ENCODE measurements around the gene HESX1. TPM values are rescaled to one million over a fixed set of nuclear protein-coding genes. Genes with fewer than 3 reads are reported as not detected.

The HESX1 gene
- 1.3 and 4.8 TPM in 2 replicates for polyA plus RNA-seq
- polyA minus RNA-seq: not detected in 2 replicates

DNA sequence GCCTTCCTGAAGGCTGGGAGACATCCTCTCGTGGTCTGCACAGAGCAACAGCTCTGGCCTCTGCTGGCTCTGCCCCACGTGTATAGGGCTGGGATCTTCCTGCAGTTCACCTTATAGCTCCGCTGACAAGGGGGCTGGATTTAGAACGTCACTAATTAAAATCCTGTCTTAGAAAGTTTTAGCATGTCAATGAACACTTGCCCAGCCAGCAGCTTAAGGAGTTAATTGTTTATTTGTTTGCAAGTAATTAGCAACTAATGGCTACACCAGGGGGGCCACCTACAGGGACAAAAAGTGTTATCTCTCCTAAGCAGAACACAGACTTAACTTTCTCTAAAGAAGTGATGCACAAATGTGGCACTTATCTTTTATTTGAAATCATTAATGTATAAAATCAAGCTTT, at the start of gene HESX1:
Gene HESX1, minus strand, starts transcription at position 84 of the 403 bp plus-strand sequence. Its CDS starts 60 bp downstream, at position 24.
- no peak within 1 kb of the TSS for H3K4me3 ChIP-seq (ENCODE audit: low read length)
- H3K9me3 ChIP-seq (ENCODE audit: low read length): no peaks in the 10 kb centered on the region
- H3K4me2 ChIP-seq (ENCODE audit: low read length): no peak within 1 kb of the TSS
- H3K79me2 ChIP-seq (replicated peaks; ENCODE audit: insufficient read depth, low read length): no peaks in the 10 kb centered on the region
- no peak within 1 kb of the TSS for H3K9ac ChIP-seq (ENCODE audit: low read length)
- no peak within 1 kb of the TSS for H2AFZ ChIP-seq (ENCODE audit: low read depth, low read length)
- H3F3A ChIP-seq (ENCODE audit: insufficient read depth, low read length, poor library complexity, severe bottlenecking): no peaks in the 10 kb centered on the region
- H3K27ac ChIP-seq (ENCODE audit: low read length): no peak within 1 kb of the TSS
- no peak for TF ChIP-seq RAD21 (conservative IDR thresholded peaks at IDR 0.05)
- TF ChIP-seq, protein P1, sequence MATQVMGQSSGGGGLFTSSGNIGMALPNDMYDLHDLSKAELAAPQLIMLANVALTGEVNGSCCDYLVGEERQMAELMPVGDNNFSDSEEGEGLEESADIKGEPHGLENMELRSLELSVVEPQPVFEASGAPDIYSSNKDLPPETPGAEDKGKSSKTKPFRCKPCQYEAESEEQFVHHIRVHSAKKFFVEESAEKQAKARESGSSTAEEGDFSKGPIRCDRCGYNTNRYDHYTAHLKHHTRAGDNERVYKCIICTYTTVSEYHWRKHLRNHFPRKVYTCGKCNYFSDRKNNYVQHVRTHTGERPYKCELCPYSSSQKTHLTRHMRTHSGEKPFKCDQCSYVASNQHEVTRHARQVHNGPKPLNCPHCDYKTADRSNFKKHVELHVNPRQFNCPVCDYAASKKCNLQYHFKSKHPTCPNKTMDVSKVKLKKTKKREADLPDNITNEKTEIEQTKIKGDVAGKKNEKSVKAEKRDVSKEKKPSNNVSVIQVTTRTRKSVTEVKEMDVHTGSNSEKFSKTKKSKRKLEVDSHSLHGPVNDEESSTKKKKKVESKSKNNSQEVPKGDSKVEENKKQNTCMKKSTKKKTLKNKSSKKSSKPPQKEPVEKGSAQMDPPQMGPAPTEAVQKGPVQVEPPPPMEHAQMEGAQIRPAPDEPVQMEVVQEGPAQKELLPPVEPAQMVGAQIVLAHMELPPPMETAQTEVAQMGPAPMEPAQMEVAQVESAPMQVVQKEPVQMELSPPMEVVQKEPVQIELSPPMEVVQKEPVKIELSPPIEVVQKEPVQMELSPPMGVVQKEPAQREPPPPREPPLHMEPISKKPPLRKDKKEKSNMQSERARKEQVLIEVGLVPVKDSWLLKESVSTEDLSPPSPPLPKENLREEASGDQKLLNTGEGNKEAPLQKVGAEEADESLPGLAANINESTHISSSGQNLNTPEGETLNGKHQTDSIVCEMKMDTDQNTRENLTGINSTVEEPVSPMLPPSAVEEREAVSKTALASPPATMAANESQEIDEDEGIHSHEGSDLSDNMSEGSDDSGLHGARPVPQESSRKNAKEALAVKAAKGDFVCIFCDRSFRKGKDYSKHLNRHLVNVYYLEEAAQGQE (IDR thresholded peaks at IDR 0.05; ENCODE audit: borderline replicate concordance): no peak
- no peak for TF ChIP-seq MXI1 (conservative IDR thresholded peaks at IDR 0.05; ENCODE audit: poor library complexity, severe bottlenecking)
- no peak for TF ChIP-seq SMC3 (conservative IDR thresholded peaks at IDR 0.05; ENCODE audit: poor library complexity)
- no peak for TF ChIP-seq EP300 (conservative IDR thresholded peaks at IDR 0.05; ENCODE audit: poor library complexity, severe bottlenecking)
- no peak for TF ChIP-seq CTCF (IDR thresholded peaks at IDR 0.05; ENCODE audit: poor library complexity, severe bottlenecking)
- TF ChIP-seq TAF1 (IDR thresholded peaks at IDR 0.05; ENCODE audit: low read depth): no peak
- H3K36me3 ChIP-seq (ENCODE audit: insufficient read depth, low read length): no peaks in the 10 kb centered on the region
- H3K27me3 ChIP-seq (ENCODE audit: insufficient read depth, low read depth, low read length): no peaks in the 10 kb centered on the region
- H3K9me2 ChIP-seq (ENCODE audit: insufficient read depth, low read length): no peaks in the 10 kb centered on the region
- H4K20me1 ChIP-seq (ENCODE audit: insufficient read depth): no peaks in the 10 kb centered on the region

DNA sequence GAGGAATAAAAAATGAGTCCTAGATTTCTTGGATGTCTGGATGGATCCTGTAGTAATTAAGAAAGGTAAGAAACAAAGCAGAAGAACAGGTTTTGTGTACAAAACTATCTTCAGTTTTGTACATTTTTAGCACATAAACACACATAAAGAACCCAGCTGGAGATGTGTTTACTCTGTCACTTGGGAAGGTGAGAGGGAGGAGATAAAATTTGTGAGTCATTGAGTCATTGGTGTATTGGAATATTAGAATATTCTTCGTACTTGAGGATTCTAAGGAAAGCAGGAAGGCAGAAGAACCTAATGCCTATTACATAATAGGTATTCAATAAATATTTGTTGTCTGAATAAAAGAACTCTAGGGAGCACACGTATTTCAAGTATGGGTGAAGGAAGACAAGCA, 45.2 kb upstream of the HESX1 start:
- H3K4me3 ChIP-seq (ENCODE audit: low read length): no peak overlapping the region
- no peak for TF ChIP-seq MXI1 (conservative IDR thresholded peaks at IDR 0.05; ENCODE audit: poor library complexity, severe bottlenecking)
- TF ChIP-seq POLR2AphosphoS5 (IDR thresholded peaks at IDR 0.05): no peak
- no peak for TF ChIP-seq EZH2 (IDR thresholded peaks at IDR 0.05; ENCODE audit: borderline replicate concordance, insufficient read depth, low read length, poor library complexity, severe bottlenecking)
- TF ChIP-seq TAF1 (IDR thresholded peaks at IDR 0.05; ENCODE audit: low read depth): no peak
- TF ChIP-seq RAD21 (conservative IDR thresholded peaks at IDR 0.05): no peak
- no peak for TF ChIP-seq CTCF (IDR thresholded peaks at IDR 0.05; ENCODE audit: poor library complexity, severe bottlenecking)
- TF ChIP-seq EP300 (conservative IDR thresholded peaks at IDR 0.05; ENCODE audit: poor library complexity, severe bottlenecking): no peak
- TF ChIP-seq, protein P1 (IDR thresholded peaks at IDR 0.05; ENCODE audit: borderline replicate concordance): no peak
- no peak for TF ChIP-seq SMC3 (conservative IDR thresholded peaks at IDR 0.05; ENCODE audit: poor library complexity)
- no peaks in the 10 kb centered on the region for H3K9me3 ChIP-seq (ENCODE audit: low read length)
- no peak overlapping the region for H3K27ac ChIP-seq (ENCODE audit: low read length)
- H2AFZ ChIP-seq (ENCODE audit: low read depth, low read length): no peak overlapping the region
- no peaks in the 10 kb centered on the region for H3F3A ChIP-seq (ENCODE audit: insufficient read depth, low read length, poor library complexity, severe bottlenecking)
- H3K79me2 ChIP-seq (replicated peaks; ENCODE audit: insufficient read depth, low read length): no peaks in the 10 kb centered on the region
- H3K9ac ChIP-seq (ENCODE audit: low read length): no peak overlapping the region
- H4K20me1 ChIP-seq (ENCODE audit: insufficient read depth): no peaks in the 10 kb centered on the region
- H3K4me2 ChIP-seq (ENCODE audit: low read length): no peak overlapping the region
- H3K9me2 ChIP-seq (ENCODE audit: insufficient read depth, low read length): no peaks in the 10 kb centered on the region
- H3K36me3 ChIP-seq (ENCODE audit: insufficient read depth, low read length): peaks cover 31% of the 10 kb centered on the region
- no peaks in the 10 kb centered on the region for H3K27me3 ChIP-seq (ENCODE audit: insufficient read depth, low read depth, low read length)
